Tibial nerve (tissue), 4 donors: Measurements from ENCODE around the gene CCL13.

Source experiments
- EP300 ChIP-seq, 2 donors: sonication (generic); formaldehyde crosslinking; IDR thresholded peaks; one replicate each; pipeline ENCODE4 v1.6.1; 2017; ENCODE audit warnings: antibody characterized with exemption in 2 of 2, mild to moderate bottlenecking in 1 of 2
- POLR2A ChIP-seq, 2 donors: fragments of 450-650 bp; IDR thresholded peaks; one replicate each; pipeline ENCODE4 v1.6.1; 2017; ENCODE audit warnings: antibody characterized with exemption in 2 of 2, mild to moderate bottlenecking in 2 of 2, moderate library complexity in 2 of 2
- TF ChIP-seq, protein P1 (sequence below), 5 experiments: fragments of 200-600 bp in 3 of 5; fragments of 450-650 bp in 2 of 5; sonication (generic) in 3 of 5; IDR thresholded peaks; one replicate each; pipeline ENCODE4 v1.5.1; 2016 to 2019; ENCODE audit warnings: antibody characterized with exemption in 5 of 5, mild to moderate bottlenecking in 3 of 5, moderate library complexity in 2 of 5

DNA sequence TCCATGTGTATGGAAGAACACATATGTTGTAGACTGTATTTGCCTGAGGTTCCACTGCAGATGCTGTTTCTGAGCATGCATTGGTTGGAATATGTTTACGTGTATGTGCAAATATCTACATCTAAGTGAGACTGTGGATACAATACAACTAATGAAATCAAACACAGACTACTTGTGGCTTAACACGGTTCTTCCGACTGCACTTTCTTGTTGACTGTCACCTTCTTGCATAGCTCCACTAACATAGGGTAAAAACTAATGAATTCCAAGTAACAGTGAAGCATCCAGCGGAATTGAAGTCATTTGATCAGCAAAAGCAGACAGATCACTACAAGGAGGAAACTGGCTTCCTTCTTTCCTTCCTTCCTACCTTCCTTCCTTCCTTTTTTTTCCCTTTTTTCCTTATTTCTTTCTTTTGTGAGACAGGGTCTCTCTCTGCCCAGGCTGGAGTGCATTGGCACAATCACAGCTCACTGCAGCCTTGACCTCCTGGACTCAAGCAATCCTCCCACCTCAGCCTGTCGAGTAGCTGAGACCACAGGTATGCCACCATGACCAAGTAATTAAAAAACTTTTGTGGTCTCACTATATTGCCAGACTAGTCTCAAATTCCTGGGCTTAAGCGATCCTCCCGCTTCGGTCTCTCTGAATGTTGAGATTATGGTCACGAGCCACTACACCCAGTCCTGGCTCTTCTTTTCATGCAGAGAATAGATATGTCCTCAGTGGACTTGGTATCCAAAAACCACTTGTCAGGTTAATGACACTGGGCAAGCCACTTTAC is 28.7 kb downstream of the CCL13 start:
- TF ChIP-seq, protein P1, sequence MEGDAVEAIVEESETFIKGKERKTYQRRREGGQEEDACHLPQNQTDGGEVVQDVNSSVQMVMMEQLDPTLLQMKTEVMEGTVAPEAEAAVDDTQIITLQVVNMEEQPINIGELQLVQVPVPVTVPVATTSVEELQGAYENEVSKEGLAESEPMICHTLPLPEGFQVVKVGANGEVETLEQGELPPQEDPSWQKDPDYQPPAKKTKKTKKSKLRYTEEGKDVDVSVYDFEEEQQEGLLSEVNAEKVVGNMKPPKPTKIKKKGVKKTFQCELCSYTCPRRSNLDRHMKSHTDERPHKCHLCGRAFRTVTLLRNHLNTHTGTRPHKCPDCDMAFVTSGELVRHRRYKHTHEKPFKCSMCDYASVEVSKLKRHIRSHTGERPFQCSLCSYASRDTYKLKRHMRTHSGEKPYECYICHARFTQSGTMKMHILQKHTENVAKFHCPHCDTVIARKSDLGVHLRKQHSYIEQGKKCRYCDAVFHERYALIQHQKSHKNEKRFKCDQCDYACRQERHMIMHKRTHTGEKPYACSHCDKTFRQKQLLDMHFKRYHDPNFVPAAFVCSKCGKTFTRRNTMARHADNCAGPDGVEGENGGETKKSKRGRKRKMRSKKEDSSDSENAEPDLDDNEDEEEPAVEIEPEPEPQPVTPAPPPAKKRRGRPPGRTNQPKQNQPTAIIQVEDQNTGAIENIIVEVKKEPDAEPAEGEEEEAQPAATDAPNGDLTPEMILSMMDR (IDR thresholded peaks at IDR 0.05): no peak
- TF ChIP-seq POLR2A (IDR thresholded peaks at IDR 0.05) (no peak), EP300 (IDR thresholded peaks at IDR 0.05) (no peak)
